GM12891 (cell line): ENCODE measurements around the gene TRPM1.

ENCODE experiments used
- PAX5 ChIP-seq: IDR thresholded peaks from 2 replicates; pipeline ENCODE4 v1.6.1; 2011; ENCODE audit warnings: low read length, moderate library complexity, mild to moderate bottlenecking; ENCODE audit not compliant: insufficient read depth, severe bottlenecking
- POLR2A ChIP-seq: IDR thresholded peaks from 2 replicates; pipeline ENCODE4 v1.6.1; 2011; ENCODE audit warnings: low read depth, low read length, control low read depth
- POLR2AphosphoS5 ChIP-seq: IDR thresholded peaks from 2 replicates; pipeline ENCODE4 v1.6.1; 2011; ENCODE audit warnings: low read depth, low read length, control low read depth
- POU2F2 ChIP-seq: IDR thresholded peaks from 2 replicates; pipeline ENCODE4 v1.6.1; 2011; ENCODE audit warnings: low read depth, mild to moderate bottlenecking, control low read depth, low read length, moderate library complexity
- SPI1 ChIP-seq: IDR thresholded peaks from 2 replicates; pipeline ENCODE4 v1.6.1; 2011; ENCODE audit warnings: low read depth, low read length, control low read depth
- TAF1 ChIP-seq: IDR thresholded peaks from 2 replicates; pipeline ENCODE4 v1.6.1; 2011; ENCODE audit warnings: low read depth, low read length, control low read depth

- TF ChIP-seq POLR2AphosphoS5, result no peak
- no peak for TF ChIP-seq POLR2A
- no peak for TF ChIP-seq TAF1
- TF ChIP-seq POU2F2, result no peak
- no peak for TF ChIP-seq PAX5
- no peak for TF ChIP-seq SPI1
Measured at GRCh38 chr15:31085359-31085758, 16.2 kb downstream of the TRPM1 start.
